ENCODE results near the gene ZDHHC13.

DNA sequence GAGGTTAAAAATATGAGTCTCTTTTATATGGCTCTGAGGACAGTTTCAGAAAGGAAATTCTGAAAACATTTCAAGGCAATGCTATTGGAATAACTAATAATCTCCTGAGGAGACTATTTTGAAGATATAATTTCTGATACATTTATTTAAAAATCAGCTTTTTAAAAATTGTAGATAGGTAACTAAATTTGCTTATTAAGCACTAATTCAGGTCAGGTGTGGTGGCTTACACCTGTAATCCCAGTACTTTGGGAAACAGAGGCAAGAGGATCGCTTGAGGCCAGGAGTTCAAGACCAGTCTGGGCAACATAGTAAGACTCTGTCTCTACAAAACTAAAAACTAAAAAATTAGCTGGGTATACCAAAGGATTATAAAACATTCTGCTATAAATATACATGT lies 17.0 kb downstream of the ZDHHC13 start:
- no peak for TF ChIP-seq POLR2A (IDR thresholded peaks at IDR 0.05)
- TF ChIP-seq, protein P1, sequence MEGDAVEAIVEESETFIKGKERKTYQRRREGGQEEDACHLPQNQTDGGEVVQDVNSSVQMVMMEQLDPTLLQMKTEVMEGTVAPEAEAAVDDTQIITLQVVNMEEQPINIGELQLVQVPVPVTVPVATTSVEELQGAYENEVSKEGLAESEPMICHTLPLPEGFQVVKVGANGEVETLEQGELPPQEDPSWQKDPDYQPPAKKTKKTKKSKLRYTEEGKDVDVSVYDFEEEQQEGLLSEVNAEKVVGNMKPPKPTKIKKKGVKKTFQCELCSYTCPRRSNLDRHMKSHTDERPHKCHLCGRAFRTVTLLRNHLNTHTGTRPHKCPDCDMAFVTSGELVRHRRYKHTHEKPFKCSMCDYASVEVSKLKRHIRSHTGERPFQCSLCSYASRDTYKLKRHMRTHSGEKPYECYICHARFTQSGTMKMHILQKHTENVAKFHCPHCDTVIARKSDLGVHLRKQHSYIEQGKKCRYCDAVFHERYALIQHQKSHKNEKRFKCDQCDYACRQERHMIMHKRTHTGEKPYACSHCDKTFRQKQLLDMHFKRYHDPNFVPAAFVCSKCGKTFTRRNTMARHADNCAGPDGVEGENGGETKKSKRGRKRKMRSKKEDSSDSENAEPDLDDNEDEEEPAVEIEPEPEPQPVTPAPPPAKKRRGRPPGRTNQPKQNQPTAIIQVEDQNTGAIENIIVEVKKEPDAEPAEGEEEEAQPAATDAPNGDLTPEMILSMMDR (IDR thresholded peaks at IDR 0.05): no peak
